Measurements from ENCODE around the gene PHF13.

The PHF13 gene

GRCh38 chr1:6574818-6575217 lies 38.7 kb upstream of the PHF13 start:
- POLR2A ChIA-PET: no interaction called here
- CTCF ChIA-PET: interaction anchor here (1.5 kb wide), 1 partner anchor 21 kb away, joined by 4 read pairs; the partner anchor contains the start of genes NOL9 and TAS1R1
- no peak for TF ChIP-seq CTCF (IDR thresholded peaks at IDR 0.05; ENCODE audit: control extremely low read depth, extremely low read depth, low read depth, missing control alignments)
- no peak for DNase-seq (ENCODE audit: extremely low spot score)

- DNase-seq (ENCODE audit: extremely low spot score): no peak
- ChIA-PET CTCF (interaction anchor here (1.1 to 3.7 kb wide), 3 partner anchors 10 to 25 kb away, joined by 4 to 24 read pairs (median 5); partner anchors contain the start of genes KLHL21, NOL9 and TAS1R1), POLR2A (no interaction called here)
- TF ChIP-seq CTCF (IDR thresholded peaks at IDR 0.05; ENCODE audit: control extremely low read depth, extremely low read depth, low read depth, missing control alignments): no peak
Observed at GRCh38 chr1:6577831-6578525, 35.6 kb upstream of the PHF13 start.

GRCh38 chr1:6578624-6579373 lies 34.7 kb upstream of the PHF13 start:
- ChIA-PET POLR2A (interaction anchor here (0.6 kb wide), 1 partner anchor 179 kb away, joined by 6 read pairs; no protein-coding TSS in a partner anchor), CTCF (interaction anchor here (1.1 to 3.7 kb wide), 3 partner anchors 24 to 141 kb away, joined by 3 to 24 read pairs (median 5); partner anchors contain the start of genes KLHL21, NOL9 and TAS1R1)
- TF ChIP-seq CTCF (IDR thresholded peaks at IDR 0.05; ENCODE audit: control extremely low read depth, extremely low read depth, low read depth, missing control alignments): no peak
- DNase-seq (ENCODE audit: extremely low spot score): no peak

- no peak for TF ChIP-seq CTCF (IDR thresholded peaks at IDR 0.05; ENCODE audit: control extremely low read depth, extremely low read depth, low read depth, missing control alignments)
- ChIA-PET POLR2A (interaction anchor here (0.6 to 1.7 kb wide), 10 partner anchors 9 to 179 kb away, joined by 3 to 10 read pairs (median 3); partner anchors contain the start of genes KLHL21 and NOL9), CTCF (interaction anchor here (1.0 to 3.7 kb wide), 8 partner anchors 8 to 142 kb away, joined by 3 to 24 read pairs (median 6); partner anchors contain the start of genes KLHL21, NOL9 and TAS1R1)
- DNase-seq (ENCODE audit: extremely low spot score): peak; percentile 100
Observed at GRCh38 chr1:6579374-6580118, 34.0 kb upstream of the PHF13 start, which contains the start of gene ZBTB48. TSS of gene ZBTB48 (plus strand) at chr1:6579994. CDS start at chr1:6580610, 616 bp downstream.

GRCh38 chr1:6580119-6580592 lies 33.4 kb upstream of the PHF13 start:
- TF ChIP-seq CTCF (IDR thresholded peaks at IDR 0.05; ENCODE audit: control extremely low read depth, extremely low read depth, low read depth, missing control alignments): no peak
- ChIA-PET CTCF (interaction anchor here (0.8 to 3.7 kb wide), 9 partner anchors 8 to 142 kb away, joined by 3 to 24 read pairs (median 5); partner anchors contain the start of genes KLHL21, NOL9 and TAS1R1), POLR2A (interaction anchor here (0.7 to 1.7 kb wide), 9 partner anchors 9 to 58 kb away, joined by 3 to 10 read pairs (median 3); partner anchors contain the start of genes KLHL21 and NOL9)
- no peak for DNase-seq (ENCODE audit: extremely low spot score)

Data from GM10248 (cell line).